Motor neuron (in vitro differentiated cells): ENCODE results near the gene RIMS4. TPM values are rescaled to one million over a fixed set of nuclear protein-coding genes. Genes with fewer than 3 reads are reported as not detected.

Experiments used
- ATAC-seq, 8 experiments: fragments of 200-7000 bp; cut with Tn5 transposase; replicated peaks in 6 of 8; 2 replicates each; pipeline ENCODE4 v1.8.0; 2021; ENCODE audit warnings: mild to moderate bottlenecking in 8 of 8, moderate library complexity in 8 of 8
- H3K27ac ChIP-seq, 2 donors: fragments of 250-450 bp; sonication (Bioruptor Pico); 2 replicates each; pipeline ENCODE4 v1.9.0; 2021; ENCODE audit warnings: antibody characterized with exemption in 2 of 2, mild to moderate bottlenecking in 2 of 2, moderate library complexity in 1 of 2
- H3K4me1 ChIP-seq, 2 donors: fragments of 250-450 bp; sonication (Bioruptor Pico); replicated peaks in 1 of 2; 2 replicates each; pipeline ENCODE4 v1.6.1; 2021; ENCODE audit warnings: antibody characterized with exemption in 2 of 2, mild to moderate bottlenecking in 2 of 2, moderate library complexity in 1 of 2
- H3K4me3 ChIP-seq, 5 donors: fragments of 250-450 bp; sonication (Bioruptor Pico); 2 replicates each; pipeline ENCODE4 v1.9.0; 2021; ENCODE audit warnings: antibody characterized with exemption in 5 of 5, mild to moderate bottlenecking in 5 of 5, moderate library complexity in 4 of 5
- WGBS, 10 experiments: fragments of 450-650 bp; shearing (Covaris generic); methylation state at CpG; one replicate each; pipeline ENCODE4 v1.0.0; 2022; 5-methylcytosine and 5-hydroxymethylcytosine counted together
- in situ Hi-C, 9 experiments: fragments of 400-800 bp; cut with MboI; loops; one replicate each; pipeline ENCODE4 v1.15.0; 2021; ENCODE audit warnings: low sequenced_read_pairs in 9 of 9, low pct_unique_long_range_greater_than_20kb in 2 of 9; ENCODE audit not compliant: unreplicated experiment in 9 of 9
- total RNA-seq, 8 experiments: library from RNA; unstranded; fragments of 300-600 nt; gene quantifications; 2 replicates each; pipeline versions ENCODE4 v1.2.3 to v1.2.4, GENCODE V29; 2022

Gene RIMS4
- total RNA-seq, 8 experiments from 2014 or later, result 0.71 to 27.1 (median 16.0) TPM

DNA sequence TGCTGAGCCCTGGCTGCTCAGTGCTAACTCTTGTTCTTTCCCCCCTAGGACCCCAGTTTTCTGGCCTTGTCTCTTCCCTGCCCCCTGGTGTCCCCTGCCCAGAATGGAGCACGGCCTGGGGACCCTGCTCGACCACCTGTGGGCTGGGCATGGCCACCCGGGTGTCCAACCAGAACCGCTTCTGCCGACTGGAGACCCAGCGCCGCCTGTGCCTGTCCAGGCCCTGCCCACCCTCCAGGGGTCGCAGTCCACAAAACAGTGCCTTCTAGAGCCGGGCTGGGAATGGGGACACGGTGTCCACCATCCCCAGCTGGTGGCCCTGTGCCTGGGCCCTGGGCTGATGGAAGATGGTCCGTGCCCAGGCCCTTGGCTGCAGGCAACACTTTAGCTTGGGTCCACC, 83.3 kb downstream of the RIMS4 start:
- Histone ChIP-seq H3K4me3 (no peak overlapping the region), H3K27ac (no peak overlapping the region), H3K4me1 (peaks cover 4 to 7% of the 10 kb centered on the region in 2 donors)
- WGBS, 10 experiments, result 65 to 100% methylated on average over 2 to 5 of the region's 11 CpGs; no CpG with 5 or more reads in 8 of the 10 experiments
- in situ Hi-C loops, result loop anchor here in 1 of 9 experiments (25.0 kb wide), 1 partner anchor 135 kb away; no protein-coding TSS in a partner anchor
- no peak for ATAC-seq

DNA sequence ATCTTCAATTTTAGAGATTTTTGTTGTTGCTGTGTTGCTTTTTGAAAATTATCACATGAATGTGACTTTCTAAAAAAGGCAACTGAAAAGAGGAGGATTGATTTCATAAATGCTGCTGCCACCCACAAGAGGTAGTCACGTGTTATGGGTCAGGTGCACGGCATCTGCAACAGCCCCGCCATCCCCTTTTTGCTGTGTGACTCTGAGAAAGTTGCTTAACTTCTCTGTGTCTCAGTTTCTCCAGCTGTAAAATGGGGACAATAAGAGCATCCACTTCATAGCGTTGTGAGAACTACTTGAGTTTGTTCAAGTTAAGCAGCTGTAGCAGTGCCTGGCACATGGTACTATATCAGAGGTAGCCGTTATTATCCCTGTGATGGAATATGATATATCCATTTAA, 84.5 kb downstream of the RIMS4 start:
- peaks cover 4 to 7% of the 10 kb centered on the region in 2 donors for H3K4me1 ChIP-seq
- in situ Hi-C loops, result loop anchor here in 1 of 9 experiments (25.0 kb wide), 1 partner anchor 136 kb away; no protein-coding TSS in a partner anchor
- no peak overlapping the region for H3K27ac ChIP-seq
- ATAC-seq, result no peak
- no peak overlapping the region for H3K4me3 ChIP-seq
- 40 to 100% (median 82%) methylated on average over 1 to 5 of the region's 5 CpGs; no CpG with 5 or more reads in 1 of the 10 experiments for WGBS, 10 experiments

DNA sequence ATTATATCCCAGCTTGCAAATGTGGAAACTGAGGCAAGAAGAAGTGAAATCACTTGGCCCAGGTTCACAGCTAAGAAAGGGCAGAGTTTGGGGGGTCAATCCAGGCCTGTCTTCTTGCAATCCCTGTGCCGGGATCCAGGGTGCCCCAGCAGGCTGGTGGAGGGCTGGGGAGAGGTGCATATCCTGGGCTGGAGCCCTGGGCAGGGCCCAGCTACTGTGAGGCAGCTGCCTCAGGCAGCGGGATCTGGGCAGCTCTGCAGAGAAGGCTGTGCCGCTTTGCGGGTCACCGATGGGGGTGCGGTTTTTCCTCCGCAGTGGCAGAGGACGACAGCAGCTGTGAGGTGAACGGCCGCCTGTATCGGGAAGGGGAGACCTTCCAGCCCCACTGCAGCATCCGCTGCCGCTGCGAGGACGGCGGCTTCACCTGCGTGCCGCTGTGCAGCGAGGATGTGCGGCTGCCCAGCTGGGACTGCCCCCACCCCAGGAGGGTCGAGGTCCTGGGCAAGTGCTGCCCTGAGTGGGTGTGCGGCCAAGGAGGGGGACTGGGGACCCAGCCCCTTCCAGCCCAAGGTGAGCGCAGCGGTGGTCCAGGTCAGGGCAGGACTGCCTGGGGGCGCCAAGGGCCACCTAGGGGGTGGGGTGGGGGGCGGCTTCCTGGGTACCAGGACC, 85.8 kb downstream of the RIMS4 start:
- Histone ChIP-seq H3K4me1 (peaks cover 4 to 7% of the 10 kb centered on the region in 2 donors), H3K27ac (no peak overlapping the region), H3K4me3 (no peak overlapping the region)
- ATAC-seq, result no peak
- in situ Hi-C loops, result loop anchor here in 2 of 9 experiments (5.0 to 25.0 kb wide), 2 partner anchors 37 to 138 kb away; no protein-coding TSS in a partner anchor
- WGBS, 10 experiments, result 70 to 100% (median 89%) methylated on average over 1 to 14 of the region's 26 CpGs; no CpG with 5 or more reads in 5 of the 10 experiments

GRCh38 chr20:44723798-44724362, 86.5 kb downstream of the RIMS4 start:
- 50 to 93% (median 82%) methylated on average over 1 to 8 of the region's 9 CpGs; no CpG with 5 or more reads in 2 of the 10 experiments for WGBS, 10 experiments
- Histone ChIP-seq H3K4me3 (no peak overlapping the region), H3K27ac (no peak overlapping the region), H3K4me1 (peaks cover 3 to 5% of the 10 kb centered on the region in 2 donors)
- in situ Hi-C loops, result loop anchor here in 1 of 9 experiments (5.0 kb wide), 1 partner anchor 37 kb away; no protein-coding TSS in a partner anchor
- ATAC-seq, result no peak

DNA sequence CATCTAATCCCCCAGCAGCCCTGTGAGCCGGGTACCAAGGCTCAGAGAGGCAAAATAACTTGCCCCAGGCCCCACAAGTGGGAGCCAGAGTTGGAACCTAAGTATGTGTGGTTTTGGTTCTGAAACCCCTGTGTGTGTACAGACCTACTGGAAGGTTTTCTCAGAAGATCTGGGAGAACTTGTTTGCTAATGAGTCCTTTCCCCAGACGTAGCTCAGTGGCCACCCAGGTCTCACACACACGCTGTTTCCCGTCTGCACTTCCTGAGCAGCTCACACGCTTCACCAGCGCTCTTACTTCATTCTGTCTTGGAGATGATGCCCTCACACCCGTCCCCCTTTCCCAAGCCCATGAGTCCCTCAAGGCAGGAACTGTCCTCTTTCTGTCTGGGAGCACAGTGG, 87.0 kb downstream of the RIMS4 start:
- Histone ChIP-seq H3K4me1 (no peaks in the 10 kb centered on the region), H3K4me3 (no peak overlapping the region), H3K27ac (no peak overlapping the region)
- no peak for ATAC-seq
- 62 to 100% (median 76%) methylated on average over 1 to 7 of the region's 7 CpGs; no CpG with 5 or more reads in 6 of the 10 experiments for WGBS, 10 experiments
- in situ Hi-C loops, result loop anchor here in 1 of 9 experiments (5.0 kb wide), 1 partner anchor 36 kb away; no protein-coding TSS in a partner anchor

GRCh38 chr20:44722990-44723389, 87.4 kb downstream of the RIMS4 start:
- H3K4me3 ChIP-seq, result no peak overlapping the region
- in situ Hi-C loops, result loop anchor here in 1 of 9 experiments (5.0 kb wide), 1 partner anchor 36 kb away; no protein-coding TSS in a partner anchor
- H3K4me1 ChIP-seq, result no peaks in the 10 kb centered on the region
- no peak overlapping the region for H3K27ac ChIP-seq
- ATAC-seq, result no peak
- 60 to 100% (median 74%) methylated on average over 1 to 2 of the region's 2 CpGs; no CpG with 5 or more reads in 4 of the 10 experiments for WGBS, 10 experiments

- H3K27ac ChIP-seq, result no peak overlapping the region
- in situ Hi-C loops, result loop anchor here in 1 of 9 experiments (5.0 kb wide), 1 partner anchor 34 kb away; no protein-coding TSS in a partner anchor
- H3K4me1 ChIP-seq, result no peaks in the 10 kb centered on the region
- 78 to 100% (median 100%) methylated on average over 1 of the region's 1 CpG; no CpG with 5 or more reads in 7 of the 10 experiments for WGBS, 10 experiments
- ATAC-seq, result no peak
- H3K4me3 ChIP-seq, result no peak overlapping the region
Measured at GRCh38 chr20:44721785-44722054, 88.6 kb downstream of the RIMS4 start.

DNA sequence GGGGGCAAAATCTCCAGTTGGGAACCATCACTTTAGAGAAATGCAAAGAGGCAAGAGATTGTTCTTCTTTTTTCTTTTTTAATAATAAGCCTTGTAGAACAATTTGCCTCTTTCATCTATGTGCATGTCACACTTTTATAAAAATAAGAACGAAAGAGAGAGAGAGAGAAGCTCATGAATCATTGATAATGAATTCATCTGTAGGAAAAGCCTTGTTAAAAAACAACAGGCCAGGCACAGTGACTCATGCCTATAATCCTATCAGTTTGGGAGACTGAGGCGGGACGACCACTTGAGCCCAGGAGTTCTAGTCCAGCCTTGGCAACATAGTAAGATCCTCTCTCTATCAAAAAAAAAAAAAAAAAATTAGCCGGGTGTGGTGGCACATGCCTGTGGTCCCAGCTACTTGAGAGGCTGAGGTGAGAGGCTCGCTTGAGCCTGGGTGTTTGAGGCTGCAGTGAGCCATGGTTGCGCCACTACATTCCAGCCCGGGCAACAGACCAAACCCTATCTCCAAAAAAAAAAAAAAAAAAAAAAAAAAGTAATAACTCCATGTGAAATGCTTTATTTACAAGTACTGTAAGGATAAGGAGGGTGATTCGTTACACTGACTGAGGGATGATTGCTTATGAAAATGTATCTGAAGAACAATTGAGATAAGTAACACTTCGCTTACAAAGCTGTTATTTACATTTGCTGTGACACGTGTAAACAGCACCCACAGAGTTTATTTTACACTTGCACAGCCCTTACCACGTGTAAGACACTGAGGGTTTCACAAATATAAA, 89.2 kb downstream of the RIMS4 start:
- H3K4me3 ChIP-seq, result no peak overlapping the region
- 11 to 93% (median 66%) methylated on average over 2 to 11 of the region's 11 CpGs for WGBS, 10 experiments
- ATAC-seq, result peak in 3 of 8 experiments; percentile 25 to 70 (median 51)
- in situ Hi-C loops, result loop anchor here in 1 of 9 experiments (5.0 kb wide), 1 partner anchor 34 kb away; no protein-coding TSS in a partner anchor
- H3K27ac ChIP-seq, result no peak overlapping the region
- no peaks in the 10 kb centered on the region for H3K4me1 ChIP-seq

- H3K4me3 ChIP-seq, result no peak overlapping the region
- ATAC-seq, result peak; percentile 61 to 88 (median 67)
- 0 to 66% (median 33%) methylated on average over 1 to 5 of the region's 7 CpGs; no CpG with 5 or more reads in 2 of the 10 experiments for WGBS, 10 experiments
- in situ Hi-C loops, result loop anchor here in 1 of 9 experiments (5.0 kb wide), 1 partner anchor 33 kb away; no protein-coding TSS in a partner anchor
- no peaks in the 10 kb centered on the region for H3K4me1 ChIP-seq
- H3K27ac ChIP-seq, result no peak overlapping the region
Measured at GRCh38 chr20:44720621-44720996, 89.7 kb downstream of the RIMS4 start.

DNA sequence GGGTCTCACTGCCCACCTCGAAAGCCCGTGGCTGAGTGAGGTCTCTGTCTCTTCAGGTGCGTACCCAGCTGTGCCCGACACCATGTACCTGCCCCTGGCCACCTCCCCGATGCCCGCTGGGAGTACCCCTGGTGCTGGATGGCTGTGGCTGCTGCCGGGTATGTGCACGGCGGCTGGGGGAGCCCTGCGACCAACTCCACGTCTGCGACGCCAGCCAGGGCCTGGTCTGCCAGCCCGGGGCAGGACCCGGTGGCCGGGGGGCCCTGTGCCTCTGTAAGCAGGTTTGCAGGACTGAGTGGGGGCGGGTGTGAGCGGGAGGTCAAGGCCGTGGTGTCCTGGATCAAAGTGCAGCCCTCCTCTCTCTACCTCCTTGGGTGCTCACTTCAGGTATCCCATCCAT, 90.5 kb downstream of the RIMS4 start:
- in situ Hi-C loops, result loop anchor here in 1 of 9 experiments (5.0 kb wide), 1 partner anchor 33 kb away; no protein-coding TSS in a partner anchor
- Histone ChIP-seq H3K27ac (no peak overlapping the region), H3K4me3 (no peak overlapping the region), H3K4me1 (no peaks in the 10 kb centered on the region)
- no peak for ATAC-seq
- 83% methylated on average over 7 of the region's 19 CpGs; no CpG with 5 or more reads in 9 of the 10 experiments for WGBS, 10 experiments

GRCh38 chr20:44717986-44718385, 92.4 kb downstream of the RIMS4 start:
- ATAC-seq, result peak in 2 of 8 experiments; percentile 29 to 45
- no peak overlapping the region for H3K27ac ChIP-seq
- in situ Hi-C loops, result no loop called here
- WGBS, 10 experiments, result 0 to 71% (median 52%) methylated on average over 1 to 7 of the region's 10 CpGs; no CpG with 5 or more reads in 6 of the 10 experiments
- no peaks in the 10 kb centered on the region for H3K4me1 ChIP-seq
- no peak overlapping the region for H3K4me3 ChIP-seq

DNA sequence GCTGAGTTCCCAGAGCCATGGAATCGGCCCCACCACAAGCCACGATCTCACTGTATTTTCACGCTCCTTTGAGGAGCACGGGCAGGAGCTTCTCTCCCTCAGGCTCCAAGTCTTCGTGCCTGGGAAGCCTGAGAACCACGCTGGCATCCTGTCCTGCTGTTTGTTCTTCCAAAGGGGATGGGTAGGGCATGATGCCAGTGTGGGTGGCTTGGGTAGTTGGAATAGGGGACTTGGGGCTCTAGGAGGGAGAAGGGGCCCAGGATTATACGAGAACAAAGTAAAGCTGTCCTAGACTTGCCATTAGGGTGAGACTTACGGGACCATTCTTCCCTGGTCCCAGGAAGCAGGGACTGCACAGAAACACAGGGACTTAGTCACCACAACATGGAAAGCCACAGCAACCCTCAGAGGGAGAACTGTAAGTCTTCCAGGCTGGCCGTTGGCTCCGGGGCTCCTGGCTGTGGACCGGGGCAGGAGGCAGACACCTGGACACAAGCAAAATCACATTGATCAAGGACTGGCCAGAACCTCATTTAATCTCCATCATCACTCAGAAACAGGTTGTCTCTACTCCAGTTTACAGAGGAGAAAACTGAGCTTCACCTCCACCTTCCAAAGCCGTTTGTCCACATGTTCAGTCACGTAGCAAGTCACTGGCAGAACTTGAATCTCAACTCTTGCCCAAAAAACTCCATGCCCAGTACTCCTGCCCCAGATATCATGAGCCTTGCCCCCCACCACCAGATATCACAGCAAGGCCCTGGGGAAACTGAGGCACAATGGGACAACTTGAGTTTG, 93.8 kb downstream of the RIMS4 start:
- WGBS, 10 experiments, result 53 to 97% (median 84%) methylated on average over 2 to 9 of the region's 13 CpGs; no CpG with 5 or more reads in 6 of the 10 experiments
- in situ Hi-C loops, result no loop called here
- Histone ChIP-seq H3K4me1 (no peaks in the 10 kb centered on the region), H3K27ac (no peak overlapping the region), H3K4me3 (no peak overlapping the region)
- ATAC-seq, result no peak
